Measurements from ENCODE around the gene TNS1.

The TNS1 gene

DNA sequence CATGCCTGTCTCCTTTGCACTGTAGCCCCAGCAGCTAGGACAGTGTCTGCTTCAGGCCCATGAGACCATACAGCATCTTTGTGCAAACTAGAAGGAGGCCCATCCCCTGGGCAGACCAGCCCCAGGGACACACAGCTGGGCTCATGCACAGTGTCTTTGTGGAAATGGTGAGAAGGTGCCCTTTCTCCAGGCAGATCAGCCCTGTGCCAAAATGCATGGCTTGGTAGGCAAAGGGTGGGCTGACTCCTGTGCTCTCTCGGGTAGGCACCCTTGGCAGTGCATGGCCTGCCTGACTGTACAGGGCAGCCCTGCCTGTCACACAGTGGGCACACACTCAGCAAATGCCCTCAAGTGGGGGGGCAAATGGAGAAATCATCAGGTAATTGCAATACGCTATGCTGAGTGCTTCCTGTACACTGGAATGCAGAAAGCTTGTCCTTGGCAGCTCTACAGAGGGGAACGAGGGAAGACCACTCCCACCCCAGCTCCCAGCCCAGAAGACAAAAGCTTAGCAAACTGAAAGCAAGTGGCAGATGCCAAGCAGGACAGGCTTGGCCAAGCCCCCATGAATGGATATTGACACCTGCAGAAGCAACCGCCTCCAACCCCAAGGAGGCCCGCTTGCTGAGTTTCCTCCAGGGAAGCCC is 21.6 kb downstream of the TNS1 start:
- DNase-seq (ENCODE audit: low spot score): no peak
- no peak for FAIRE-seq

DNA sequence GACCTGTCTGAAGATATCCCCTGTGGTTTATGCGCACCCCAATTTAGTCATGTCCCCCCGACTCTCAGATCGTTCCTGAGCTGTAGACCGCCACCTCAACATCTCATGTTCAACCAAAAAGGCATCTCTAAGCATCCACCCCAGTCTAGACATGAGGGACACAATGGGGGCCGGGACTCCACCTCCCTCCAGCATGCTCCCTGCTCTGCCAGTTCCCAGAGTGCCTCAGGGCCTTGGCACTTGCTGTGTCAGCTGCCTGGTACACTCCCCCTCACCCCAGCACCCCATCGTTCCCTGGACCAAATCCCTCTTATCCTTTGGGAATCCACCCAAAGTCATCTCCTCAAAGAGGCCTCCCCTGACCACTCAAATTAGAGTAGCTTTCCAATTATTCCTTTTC is 22.2 kb downstream of the TNS1 start:
- FAIRE-seq (no peak), DNase-seq (ENCODE audit: low spot score) (no peak)

DNA sequence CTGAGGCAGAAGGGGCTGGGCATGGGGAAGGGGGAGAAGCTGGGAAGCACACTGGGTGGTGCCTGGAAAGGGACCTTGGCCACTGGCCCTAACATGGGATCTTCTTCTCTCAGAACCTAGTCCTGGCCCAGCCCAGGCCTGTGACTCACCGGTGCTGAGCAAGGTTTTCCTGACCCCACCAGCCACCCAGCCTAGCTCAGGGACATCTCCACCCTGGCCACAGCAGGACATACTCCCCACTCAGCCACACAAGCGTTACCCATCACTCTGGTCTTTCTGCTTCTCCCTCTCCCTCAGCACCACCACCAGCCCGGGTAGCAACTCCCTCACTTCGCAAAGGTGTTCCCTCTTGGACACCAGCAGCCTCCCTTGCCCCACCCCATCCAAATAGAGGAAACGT is 22.8 kb downstream of the TNS1 start:
- FAIRE-seq (no peak), DNase-seq (ENCODE audit: low spot score) (no peak)

- FAIRE-seq: peak; percentile 40
- no peak for DNase-seq (ENCODE audit: low spot score)
Observed at GRCh38 chr2:217979151-217979811, 23.5 kb downstream of the TNS1 start.

- FAIRE-seq (no peak), DNase-seq (ENCODE audit: low spot score) (no peak)
Observed at GRCh38 chr2:217978536-217979150, 24.2 kb downstream of the TNS1 start.

DNA sequence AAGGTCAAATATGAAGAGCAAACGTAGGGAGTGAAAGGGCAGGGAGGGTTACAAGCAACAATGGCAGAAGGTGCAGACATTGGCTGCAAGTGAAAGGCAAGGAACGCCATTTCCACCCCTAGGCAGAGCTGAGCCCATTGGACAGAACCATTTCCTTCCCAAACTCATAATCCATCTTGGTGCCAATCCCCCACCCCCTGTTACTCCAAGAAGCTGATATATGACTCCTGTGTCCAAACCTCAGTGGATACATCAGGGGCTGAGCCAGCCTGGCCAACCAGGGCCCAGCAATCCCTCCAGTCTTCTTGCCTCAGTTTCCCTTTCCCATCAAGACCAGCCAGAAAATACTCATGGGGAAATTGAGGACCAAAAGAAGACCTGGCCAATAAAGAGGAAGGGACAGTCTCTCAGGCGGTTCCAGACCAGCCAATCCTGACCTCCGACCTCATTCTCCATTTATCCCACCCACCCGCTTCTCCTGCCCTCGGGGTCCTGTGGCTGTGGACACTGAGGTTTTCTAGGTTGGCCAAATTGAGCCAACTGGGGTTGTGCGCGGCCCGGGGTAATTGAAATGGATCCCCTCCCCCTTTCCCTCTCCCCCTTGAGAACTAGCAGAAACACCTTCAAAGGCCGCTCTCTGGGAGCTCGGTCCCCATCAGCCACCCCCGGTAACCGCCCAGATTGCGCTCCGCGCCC is 24.8 kb downstream of the TNS1 start:
- DNase-seq (ENCODE audit: low spot score) (no peak), FAIRE-seq (no peak)

DNA sequence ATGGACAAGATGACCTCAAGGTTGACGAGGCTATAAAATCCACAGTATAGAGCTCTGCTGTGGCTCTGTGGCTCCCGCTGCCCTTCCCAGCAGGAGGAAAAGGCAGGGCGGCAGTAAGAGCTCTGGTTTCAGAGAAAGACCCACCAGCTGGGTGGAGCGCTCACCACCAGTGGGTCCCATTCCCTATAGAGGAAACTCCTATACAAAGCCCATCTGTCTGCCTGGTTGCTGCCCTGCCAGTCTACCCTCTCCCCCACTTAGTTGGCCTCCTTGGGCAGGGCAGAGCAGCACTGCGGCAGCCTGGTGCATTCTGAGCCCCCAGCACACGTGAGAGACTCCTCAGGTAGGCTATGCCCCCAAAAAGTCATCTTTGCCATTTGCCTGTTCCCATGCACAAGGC is 26.5 kb downstream of the TNS1 start:
- FAIRE-seq: no peak
- no peak for DNase-seq (ENCODE audit: low spot score)

- FAIRE-seq (no peak), DNase-seq (ENCODE audit: low spot score) (no peak)
Observed at GRCh38 chr2:217975626-217976025, 27.2 kb downstream of the TNS1 start.

DNA sequence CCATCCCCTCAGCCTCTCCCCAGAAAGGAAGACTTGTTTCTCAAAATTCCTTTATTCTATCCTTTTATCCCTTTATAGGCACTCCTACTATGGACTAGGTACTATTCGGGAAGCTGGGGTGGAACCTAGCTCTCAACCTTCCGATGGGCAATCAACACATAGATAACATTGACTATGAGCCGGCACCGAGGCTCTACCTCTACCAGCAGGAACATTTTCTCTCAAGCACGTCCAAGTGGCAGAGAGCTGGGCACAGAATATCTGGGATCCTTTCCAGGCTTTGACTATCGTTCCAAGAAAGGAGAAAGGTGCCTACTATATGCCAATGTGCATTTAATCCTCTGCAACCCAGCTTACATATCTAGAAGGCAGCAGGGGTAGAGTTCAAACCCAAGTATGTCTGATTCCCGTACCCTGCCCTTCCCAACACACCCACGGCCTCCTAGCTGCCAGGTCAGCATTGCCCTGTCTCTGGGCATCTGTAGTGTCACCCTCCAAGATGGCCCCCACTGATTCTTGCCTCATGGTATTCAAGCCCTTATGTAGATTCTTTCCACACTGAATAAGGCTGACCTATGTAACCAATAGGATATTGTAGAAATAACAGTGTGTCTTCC is 28.3 kb downstream of the TNS1 start:
- DNase-seq (ENCODE audit: low spot score) (no peak), FAIRE-seq (no peak)

DNA sequence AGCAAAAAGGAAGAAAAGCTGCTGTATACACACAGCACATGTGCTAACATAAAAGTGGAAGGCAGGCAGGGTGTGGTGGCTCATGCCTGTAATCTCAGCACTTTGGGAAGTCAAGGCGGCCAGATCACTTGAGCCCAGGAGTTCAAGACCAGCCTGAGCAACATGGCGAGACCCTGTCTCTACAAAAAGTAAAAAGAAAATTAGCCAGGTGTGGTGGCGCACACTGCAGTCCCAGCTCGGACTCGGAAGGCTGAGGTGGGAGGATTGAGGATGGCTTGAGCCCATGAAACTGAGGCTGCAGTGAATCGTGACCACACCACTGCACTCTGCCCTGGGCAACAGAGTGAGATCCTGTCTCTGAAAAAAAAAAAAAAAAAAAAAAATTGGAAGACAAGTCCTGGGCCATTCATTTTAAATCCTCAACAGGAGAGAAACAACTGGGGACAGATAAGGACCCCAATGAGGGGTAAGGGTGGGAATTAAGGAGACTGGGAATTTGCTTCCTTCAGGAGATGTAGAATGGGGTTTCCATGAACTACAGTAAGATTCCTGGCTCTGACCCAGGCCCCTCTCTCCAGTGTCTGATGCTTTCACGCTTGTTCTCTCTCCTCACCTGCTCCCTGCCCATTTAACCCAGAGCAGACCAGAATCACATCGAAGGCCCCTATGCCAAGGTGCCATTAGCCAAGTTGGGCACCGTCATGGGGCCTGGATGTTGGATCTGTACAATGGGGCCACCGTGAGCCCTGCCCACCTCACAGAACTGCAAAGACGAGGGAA is 29.6 kb downstream of the TNS1 start:
- no peak for FAIRE-seq

DNA sequence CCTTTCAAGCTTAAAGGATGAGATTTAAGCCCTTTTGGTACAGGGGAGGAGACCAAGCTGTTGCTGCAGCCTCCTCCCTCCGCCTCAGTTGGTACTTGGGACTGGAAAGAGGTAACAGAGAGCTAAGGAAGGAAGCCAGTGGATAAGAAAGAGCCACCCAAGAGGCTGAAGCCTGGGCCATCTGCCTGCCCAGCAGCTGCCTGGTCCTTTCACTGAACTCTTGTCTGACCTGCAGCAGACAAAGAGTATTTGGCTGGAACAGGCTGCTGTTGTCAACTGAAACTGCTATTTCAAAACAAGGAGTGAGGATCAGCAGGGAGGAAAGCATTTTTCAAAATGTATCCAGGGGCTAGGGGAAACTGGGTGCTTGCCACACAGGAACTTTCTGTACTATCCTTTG is 30.3 kb downstream of the TNS1 start:
- FAIRE-seq: no peak
- DNase-seq (ENCODE audit: low spot score): no peak

More for the DNA sequence above, 29.6 kb downstream of the TNS1 start:
- no peak for DNase-seq (ENCODE audit: low spot score)

GRCh38 chr2:217972037-217972436 is 30.8 kb downstream of the TNS1 start:
- no peak for FAIRE-seq
- DNase-seq (ENCODE audit: low spot score): no peak

DNA sequence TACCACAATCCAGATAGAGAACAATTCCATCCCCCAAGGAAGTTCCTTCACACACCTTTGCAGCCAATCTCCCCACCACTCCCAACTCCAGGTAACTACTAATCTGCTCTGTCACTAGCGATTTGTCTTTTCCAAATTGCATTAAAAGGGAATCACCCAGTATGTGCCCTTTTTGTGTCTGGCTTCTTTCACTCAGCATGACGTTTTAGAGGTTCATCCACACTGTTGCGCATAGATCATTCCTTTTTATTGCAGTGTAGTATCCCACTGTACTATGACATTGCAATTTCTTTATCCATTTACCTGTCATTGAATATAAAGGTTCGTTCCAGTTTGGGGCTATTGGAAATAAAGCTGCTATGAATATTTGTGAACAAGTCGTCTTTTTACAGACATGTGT is 31.6 kb downstream of the TNS1 start:
- DNase-seq (ENCODE audit: low spot score): no peak
- no peak for FAIRE-seq

GRCh38 chr2:217970206-217970605 is 32.6 kb downstream of the TNS1 start:
- DNase-seq (ENCODE audit: low spot score) (no peak), FAIRE-seq (no peak)

GRCh38 chr2:217969588-217969987 is 33.2 kb downstream of the TNS1 start:
- FAIRE-seq: no peak
- DNase-seq (ENCODE audit: low spot score): no peak

DNA sequence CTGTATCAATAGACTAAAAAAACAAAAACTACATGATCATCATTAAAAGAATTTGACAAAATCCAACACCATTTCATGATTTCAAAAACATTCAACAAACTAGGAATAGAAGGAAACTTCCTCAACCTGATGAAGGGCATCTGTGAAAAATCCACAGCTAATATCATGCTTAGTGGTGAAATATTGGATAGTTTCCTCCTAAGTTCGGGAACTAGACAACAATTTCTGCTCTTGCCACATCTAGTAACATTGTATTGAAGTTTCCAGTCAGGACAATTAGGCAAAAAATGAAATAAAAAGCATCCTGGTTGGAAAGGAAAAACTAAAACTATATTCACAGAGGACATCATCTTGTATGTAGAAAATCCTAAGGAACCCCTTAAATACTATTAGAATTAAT is 34.8 kb downstream of the TNS1 start:
- DNase-seq (ENCODE audit: low spot score) (no peak), FAIRE-seq (no peak)

DNA sequence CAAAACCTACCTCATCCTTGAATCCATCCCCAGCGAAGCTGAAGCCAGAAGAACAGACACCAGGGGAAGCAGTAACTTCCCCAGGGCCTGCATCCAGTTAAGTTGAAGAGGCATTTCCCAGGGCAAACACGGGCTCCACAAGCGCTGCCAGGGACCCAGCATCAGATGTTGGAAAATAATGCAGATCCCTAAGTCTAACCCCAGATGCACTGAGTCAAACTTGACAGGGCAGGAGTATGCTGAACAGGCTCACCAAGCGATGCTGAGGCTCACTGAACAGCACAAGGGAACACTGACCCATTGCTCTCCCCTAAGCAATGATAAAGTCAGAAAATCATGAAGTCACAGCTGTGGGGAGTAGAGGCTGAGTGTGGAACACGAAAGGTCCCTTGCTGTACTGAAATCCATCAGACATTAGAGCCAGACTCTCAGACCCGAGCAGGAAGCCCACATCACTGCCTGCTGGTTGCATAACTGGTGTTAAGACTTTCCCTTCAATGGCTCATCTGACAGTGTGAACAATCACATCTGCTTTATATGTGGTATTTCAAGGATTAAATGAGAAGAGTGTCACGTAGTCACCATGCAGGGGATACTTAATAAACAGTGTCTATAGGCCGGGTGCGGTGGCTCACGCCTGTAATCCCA is 36.2 kb downstream of the TNS1 start:
- FAIRE-seq (no peak), DNase-seq (ENCODE audit: low spot score) (no peak)

DNA sequence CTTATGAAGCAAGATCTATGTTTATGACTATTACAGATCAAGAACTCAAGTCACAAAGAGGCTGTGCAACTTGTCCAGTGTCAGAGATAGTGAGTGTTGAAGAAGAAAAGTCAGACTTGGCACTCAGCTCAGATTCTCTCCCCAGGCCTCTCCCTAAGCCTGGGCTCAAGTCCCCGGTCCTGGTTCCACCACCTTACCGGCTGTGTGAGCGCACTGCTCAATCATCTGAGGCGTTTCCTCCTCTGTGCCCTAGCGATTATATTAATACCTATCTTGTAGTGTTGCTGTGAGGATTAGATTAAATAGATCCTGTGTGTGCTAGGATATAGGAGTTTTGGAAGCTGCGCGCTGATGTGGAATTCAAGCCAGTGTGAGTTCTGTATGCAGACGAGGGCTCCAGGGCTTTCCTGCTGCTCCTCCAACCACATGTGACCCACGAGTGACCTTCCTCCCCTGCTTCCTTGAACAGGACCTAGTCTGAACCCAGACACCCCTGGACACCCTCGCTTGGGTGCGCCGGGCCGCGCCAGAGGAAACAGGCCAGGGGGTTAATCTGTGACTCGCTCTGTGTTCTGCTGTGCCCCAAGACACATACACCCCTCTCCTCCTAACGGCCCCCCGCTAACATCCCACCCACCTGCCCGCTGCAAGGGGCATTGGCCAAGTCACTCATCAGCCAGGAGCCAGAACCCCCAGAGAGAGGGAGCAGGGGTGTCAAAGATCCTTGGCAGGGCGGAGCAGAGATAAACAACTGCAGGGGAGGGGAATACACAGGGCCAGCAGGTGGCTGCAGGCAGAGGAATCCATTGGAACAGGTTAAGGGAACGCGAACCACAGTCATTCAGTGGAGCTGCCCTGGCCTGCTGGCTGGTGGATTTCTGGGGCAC is 38.3 kb downstream of the TNS1 start:
- FAIRE-seq: no peak

GRCh38 chr2:217960351-217960750 is 42.4 kb downstream of the TNS1 start:
- DNase-seq (ENCODE audit: low spot score) (no peak), FAIRE-seq (no peak)

More for the DNA sequence above, 38.3 kb downstream of the TNS1 start:
- no peak for DNase-seq (ENCODE audit: low spot score)

DNA sequence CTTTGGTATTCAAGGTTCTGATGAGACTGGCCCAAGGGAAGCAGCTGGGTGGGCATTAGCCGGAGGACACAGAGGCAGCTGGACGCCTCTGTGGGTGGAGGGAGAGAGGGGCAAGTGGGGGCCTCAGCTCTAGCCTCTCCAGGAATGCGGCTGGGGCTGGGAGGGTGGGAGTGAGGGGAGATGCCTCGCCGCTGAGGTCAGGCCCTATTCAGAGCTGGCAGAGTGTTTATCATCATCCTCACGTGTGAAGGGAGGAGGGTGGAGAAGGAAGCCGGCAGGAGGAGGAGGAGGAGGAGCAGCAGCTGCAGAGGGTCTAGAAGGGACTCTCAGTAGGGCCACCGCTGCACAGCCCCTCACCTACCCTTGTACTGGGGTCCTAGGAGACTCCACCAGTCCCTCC is 43.1 kb downstream of the TNS1 start:
- no peak for FAIRE-seq
- DNase-seq (ENCODE audit: low spot score): peak; percentile 53

Data from urothelium cell line (cell line).